ENCODE measurements around the gene SEMA5A.

The SEMA5A gene

GRCh38 chr5:9197881-9198260, 348.0 kb downstream of the SEMA5A start:
- no peak for DNase-seq

DNA sequence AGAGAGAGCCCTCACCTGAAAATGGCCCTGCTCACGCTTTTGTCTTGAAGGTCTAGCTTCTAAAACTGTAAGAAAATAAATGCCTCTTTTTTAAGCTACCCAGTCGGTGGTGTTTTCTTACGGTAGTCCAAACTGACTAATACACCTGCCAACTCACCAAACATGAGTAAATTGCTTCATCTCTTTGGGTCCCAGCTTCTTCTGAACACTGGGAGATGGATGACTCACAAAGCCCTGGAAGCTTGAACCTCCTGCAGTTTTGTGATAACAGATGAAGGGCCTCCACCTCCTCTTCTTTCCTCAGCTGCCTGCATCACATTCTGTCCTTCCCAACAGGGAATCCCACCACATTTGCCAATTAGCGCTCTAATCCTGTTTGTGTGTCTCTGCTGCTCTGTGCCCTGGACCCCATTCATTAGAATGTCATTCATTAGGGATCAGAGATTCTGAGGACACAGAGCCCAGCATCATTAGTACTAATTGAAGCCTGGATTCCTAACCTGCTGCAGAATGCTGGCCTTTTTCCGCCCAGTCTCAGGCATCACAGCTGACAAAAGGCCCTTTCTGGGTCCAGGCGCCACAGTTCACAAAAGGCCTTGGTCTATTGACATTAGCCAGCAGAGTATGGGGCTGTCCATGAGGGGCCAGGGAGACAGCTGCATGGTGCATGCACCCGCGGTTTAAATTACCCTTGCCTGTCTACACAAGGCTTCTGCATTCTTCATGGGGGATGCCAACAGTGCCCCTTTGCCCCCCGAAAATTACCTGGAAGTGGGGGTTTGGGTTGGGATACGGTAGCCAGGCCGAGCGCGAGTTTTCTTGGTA, 349.3 kb downstream of the SEMA5A start:
- DNase-seq = no peak

DNA sequence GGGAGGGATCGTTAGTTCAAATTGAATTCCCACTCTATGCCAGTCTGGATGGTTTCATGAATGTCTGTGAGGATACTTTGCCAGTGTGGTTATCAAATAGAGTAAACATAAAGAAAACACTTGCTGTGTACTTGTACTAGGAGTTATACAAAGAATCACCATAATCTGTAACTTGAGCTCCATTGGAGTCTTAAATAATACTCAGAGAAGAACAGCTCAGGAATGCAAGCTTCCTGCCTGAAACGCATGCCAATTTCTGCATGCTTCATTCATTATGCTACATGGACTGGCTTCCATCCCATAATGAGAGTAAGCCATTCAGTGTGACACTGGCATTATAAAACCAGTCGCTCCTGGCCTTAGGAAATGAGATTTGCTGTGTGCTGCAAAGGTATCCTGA, 351.4 kb downstream of the SEMA5A start:
- no peak for DNase-seq

DNA sequence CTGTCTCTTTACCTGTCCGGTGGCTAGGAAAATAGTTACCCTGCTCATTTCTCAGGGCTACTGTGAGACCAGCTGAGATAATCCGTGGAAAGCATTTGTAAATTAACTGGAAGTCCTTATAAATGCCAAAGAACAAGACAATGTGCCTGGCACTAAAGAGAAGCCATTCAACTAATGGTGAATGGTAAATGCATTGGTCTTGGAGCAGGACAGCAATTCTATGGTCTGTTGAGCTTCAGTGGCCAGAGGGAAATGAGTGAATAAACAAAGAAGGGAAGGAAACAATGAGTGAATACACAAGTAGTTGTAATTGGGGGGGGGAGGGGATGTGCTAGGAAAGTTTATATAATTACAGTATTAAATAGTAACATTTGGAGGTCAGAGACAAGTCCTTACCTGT, 353.6 kb downstream of the SEMA5A start:
- no peak for DNase-seq

- DNase-seq = no peak
Measured at GRCh38 chr5:9189681-9190080, 356.2 kb downstream of the SEMA5A start.

GRCh38 chr5:9188956-9189355, 356.9 kb downstream of the SEMA5A start:
- DNase-seq = no peak

DNA sequence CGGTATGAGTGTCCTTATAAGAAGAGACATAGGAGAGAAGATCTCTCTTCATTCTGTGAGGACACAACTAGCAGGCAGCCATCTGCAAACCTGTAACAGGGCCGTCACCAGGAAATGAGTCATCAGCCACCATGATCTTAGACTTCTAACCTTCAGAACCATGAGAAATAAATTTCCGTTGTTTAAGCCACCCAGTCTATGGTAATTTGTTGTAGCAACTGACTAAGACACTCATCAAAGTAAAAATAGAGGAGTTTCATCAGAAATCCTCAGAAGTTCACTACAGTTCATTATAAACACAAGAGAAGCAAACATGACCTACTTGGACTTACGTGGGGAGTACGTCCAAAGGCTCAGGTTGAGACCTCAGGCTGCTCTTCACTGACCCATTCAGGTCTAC, 357.7 kb downstream of the SEMA5A start:
- DNase-seq = no peak

DNA sequence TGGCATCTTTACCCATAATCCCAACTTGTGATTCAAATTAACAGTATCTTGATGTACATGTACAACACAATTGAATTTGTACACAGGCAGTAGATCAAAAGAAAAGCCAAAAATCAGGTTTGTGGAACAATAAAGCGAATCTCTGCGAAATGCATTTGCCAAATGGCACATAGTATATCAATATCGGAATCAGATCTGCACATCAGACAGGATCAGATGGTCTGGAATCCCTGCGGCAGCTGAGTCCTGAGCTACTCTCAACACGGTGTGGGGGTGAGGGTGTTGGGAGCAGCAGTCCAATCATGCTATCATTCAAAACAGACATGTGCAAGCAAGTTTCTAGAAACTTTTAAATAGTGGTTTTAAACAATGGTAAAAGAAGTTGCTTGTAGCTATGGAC, 358.3 kb downstream of the SEMA5A start:
- DNase-seq = no peak

DNA sequence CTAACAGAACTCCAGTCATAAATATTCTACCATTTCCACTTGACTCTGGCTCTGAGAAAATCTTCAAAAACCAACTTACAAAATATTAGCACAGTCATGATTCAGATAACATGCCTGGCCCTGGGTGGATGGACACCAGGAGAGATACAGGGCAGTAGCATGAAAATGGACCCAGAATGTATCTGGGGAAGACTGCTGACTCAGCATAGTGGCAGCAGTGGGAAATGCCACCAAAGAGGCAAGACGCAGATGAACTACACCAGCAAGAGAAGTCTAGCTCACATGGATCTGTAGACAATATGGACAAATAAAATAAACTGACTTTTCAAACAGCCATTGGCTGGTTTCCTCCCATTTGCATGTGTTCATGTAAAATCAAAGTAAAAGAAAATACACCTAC, 359.8 kb downstream of the SEMA5A start:
- DNase-seq = no peak

- DNase-seq = no peak
Measured at GRCh38 chr5:9183992-9184391, 361.9 kb downstream of the SEMA5A start.

- DNase-seq = no peak
Measured at GRCh38 chr5:9182899-9183695, 362.8 kb downstream of the SEMA5A start.

DNA sequence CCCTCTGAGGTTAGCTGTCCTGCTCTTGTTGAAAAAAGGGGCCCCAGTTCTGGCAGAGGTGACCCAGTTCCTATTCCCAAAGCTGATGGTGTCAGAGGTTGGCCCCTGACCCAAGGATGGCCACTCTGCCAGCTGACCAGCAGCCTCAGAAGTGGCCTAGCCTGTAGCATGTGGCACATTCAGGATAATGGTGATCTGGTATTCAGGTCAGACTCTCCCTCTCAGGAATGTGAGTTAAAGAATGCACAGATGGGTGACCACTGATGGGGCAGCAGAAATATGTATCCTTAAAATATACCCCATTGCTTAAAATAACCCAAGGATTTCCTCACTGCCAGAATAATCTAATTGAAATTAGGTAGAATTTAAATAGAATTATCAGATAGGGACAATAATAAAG, 369.2 kb downstream of the SEMA5A start:
- DNase-seq = no peak

DNA sequence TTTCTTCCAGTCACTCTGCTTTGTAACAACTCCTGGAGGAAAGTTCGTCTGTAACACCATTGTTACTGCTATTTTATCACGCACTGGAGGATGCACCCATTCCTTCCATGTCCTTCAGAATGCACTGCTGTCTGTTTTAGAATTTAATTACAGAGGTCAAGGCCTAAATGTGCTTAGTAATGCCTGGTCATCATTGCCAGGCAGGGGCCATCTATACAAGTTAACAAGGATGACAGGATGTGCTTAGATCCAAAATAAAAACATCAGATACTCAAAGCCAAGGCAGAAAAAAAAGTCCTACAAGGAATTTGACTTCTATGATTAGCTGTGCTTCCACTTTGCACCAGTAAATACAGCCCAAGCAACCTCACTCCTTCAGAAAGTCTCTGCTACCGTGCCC, 371.4 kb downstream of the SEMA5A start:
- no peak for DNase-seq

- no peak for DNase-seq
Measured at GRCh38 chr5:9173281-9174048, 372.4 kb downstream of the SEMA5A start.

DNA sequence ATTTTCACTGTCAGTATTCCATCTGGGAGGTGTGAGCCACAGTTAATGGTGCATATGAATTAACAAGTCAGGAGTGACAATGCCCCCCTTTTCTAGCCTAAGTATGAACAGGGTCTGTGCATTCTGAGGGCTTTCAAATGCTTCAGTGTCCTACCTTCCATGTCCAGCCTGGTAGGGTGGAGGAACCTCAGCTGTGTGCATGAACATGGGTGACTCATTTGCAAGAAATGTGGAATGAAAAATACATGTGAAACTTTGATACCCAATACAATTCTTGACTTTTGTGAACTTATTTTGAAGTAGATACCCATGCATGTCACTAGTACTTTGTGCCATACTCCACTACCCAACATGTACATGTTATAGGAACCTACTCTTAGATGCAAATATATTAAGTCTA, 375.8 kb downstream of the SEMA5A start:
- no peak for DNase-seq

DNA sequence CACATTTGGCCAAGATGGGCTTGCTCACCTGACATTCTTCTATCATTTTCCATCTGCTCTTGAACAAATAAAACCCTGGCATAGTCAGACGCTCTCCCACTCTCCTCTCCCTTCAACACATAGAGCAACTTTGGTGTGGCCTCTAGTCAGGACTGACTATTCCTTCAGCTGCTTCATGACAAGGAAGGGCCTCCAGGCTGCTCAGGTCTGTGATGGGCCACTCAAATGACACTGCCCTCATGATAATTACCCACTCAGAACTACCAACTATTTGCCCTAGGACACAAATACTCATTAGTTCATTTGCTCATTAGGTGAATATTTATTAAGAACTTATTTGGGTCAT, 376.3 kb downstream of the SEMA5A start:
- DNase-seq = no peak

GRCh38 chr5:9168791-9169556, 376.9 kb downstream of the SEMA5A start:
- DNase-seq = no peak

- DNase-seq = no peak
Measured at GRCh38 chr5:9166202-9167112, 379.4 kb downstream of the SEMA5A start.

DNA sequence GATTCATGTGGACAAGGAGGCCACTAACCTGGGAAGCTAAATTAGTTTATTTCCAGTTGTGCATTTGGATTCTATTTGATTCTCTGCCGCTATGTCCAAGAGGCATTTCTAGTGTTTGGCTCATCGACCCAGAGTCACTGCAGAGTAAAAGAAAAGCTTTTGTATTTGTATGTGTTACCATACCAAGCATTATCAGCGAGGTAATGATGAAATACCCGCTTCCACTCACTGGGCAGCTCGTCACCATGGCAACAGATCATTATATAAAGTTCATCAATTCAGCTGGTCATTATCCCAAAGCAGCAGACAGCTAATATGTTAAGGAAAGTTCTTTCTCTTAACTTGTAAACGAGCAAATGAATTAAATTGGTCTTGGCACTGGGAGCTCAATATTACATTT, 380.3 kb downstream of the SEMA5A start:
- no peak for DNase-seq

DNA sequence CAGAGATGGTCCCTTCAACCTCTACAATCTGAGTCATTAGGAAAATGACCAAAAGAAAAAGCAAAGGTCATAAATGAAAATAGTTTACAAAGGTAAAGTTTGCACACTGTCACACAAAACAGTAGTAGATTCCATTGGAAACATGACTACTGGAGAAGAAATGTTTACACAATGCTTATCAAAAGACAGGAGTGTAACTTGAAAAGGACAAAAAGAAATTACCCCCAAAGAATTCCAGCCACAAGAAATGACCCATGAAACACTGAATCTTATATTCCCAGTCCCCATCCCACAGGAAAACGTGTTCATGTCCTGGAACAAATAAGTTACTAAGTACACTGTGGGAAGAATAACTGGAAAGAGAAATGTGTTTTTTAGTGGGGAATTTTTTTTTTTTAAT, 385.1 kb downstream of the SEMA5A start:
- DNase-seq = no peak

- no peak for DNase-seq
Measured at GRCh38 chr5:9157811-9158210, 388.1 kb downstream of the SEMA5A start.

- DNase-seq = no peak
Measured at GRCh38 chr5:9157020-9157419, 388.9 kb downstream of the SEMA5A start.

All from activated effector memory CD4-positive, alpha-beta T cell treated with anti-CD3 and anti-CD28 coated beads, Interleukin-2, amount 50 U/mL, for 16 hours (primary cell).